Left ventricle myocardium inferior (tissue), 1 donor: ENCODE data around the gene CACNA1C. TPM values are rescaled to one million over a fixed set of nuclear protein-coding genes. Genes with fewer than 3 reads are reported as not detected.

Experiments used
- DNase-seq: peaks from one replicate; pipeline ENCODE4 v3.0.0-alpha.2; 2020
- H3K27ac ChIP-seq: fragments of 200-600 bp; replicated peaks from 2 replicates; pipeline ENCODE4 v1.8.0; 2021
- H3K27me3 ChIP-seq: fragments of 200-600 bp; 2 replicates; pipeline ENCODE4 v1.8.0; 2021; ENCODE audit warnings: low read depth
- H3K36me3 ChIP-seq: fragments of 200-600 bp; 2 replicates; pipeline ENCODE4 v1.8.0; 2021
- H3K4me1 ChIP-seq: fragments of 200-600 bp; 2 replicates; pipeline ENCODE4 v1.8.0; 2021
- H3K4me3 ChIP-seq: fragments of 200-600 bp; 2 replicates; pipeline ENCODE4 v1.8.0; 2021; ENCODE audit warnings: mild to moderate bottlenecking, moderate library complexity
- H3K9me3 ChIP-seq: fragments of 200-600 bp; replicated peaks from 2 replicates; pipeline ENCODE4 v1.8.0; 2021
- CTCF ChIP-seq: fragments of 200-600 bp; IDR thresholded peaks from 2 replicates; pipeline ENCODE4 v1.8.0; 2021; ENCODE audit warnings: antibody characterized with exemption, mild to moderate bottlenecking, borderline replicate concordance
- intact Hi-C: fragments of 100-400 bp; cut with micrococcal nuclease; formaldehyde crosslinking; loops from one replicate; pipeline ENCODE4 v1.11.0; 2022
- total RNA-seq: library from RNA; stranded (reverse); fragmentation: NEBNext Ultra II Directional; extraction: Animal tissue kit (Norgen Biotek cat#: 25700); gene quantifications from one replicate; pipeline ENCODE4 v1.2.1, GENCODE V29; 2021
- donor health status: DM: no; HTN: yes; CAD: no; lungs with severe emphysema.

Gene CACNA1C
- total RNA-seq, 1 donor from 2014 or later, result 137 TPM

GRCh38 chr12:2403221-2403976 is 350.6 kb downstream of the CACNA1C start:
- H3K4me3 ChIP-seq, result no peak overlapping the region
- peaks cover 8% of the 10 kb centered on the region for H3K36me3 ChIP-seq
- no peak for DNase-seq
- peaks cover 84% of the 10 kb centered on the region for H3K4me1 ChIP-seq
- no peak overlapping the region for H3K27ac ChIP-seq
- no peaks in the 10 kb centered on the region for H3K27me3 ChIP-seq
- intact Hi-C loops, result no loop called here
- no peak for TF ChIP-seq CTCF
- no peaks in the 10 kb centered on the region for H3K9me3 ChIP-seq

DNA sequence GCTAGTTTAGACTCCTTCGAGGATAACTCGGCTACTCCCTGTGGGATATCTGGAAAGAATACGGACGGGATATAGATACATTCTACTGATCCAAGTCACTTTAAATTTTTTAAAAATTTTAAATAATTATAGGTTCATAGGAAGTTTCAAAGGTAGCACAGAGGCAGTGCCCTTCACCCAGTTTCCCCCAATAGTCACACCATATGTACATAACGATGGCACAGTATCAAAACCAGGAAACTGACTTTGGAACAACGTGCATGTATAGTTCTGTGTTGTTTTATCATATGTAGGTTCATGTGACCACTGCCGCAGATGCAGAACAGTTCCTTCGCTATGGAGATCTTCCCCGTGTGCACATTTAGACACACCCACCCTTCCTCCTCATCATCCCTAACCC is 352.3 kb downstream of the CACNA1C start:
- peaks cover 84% of the 10 kb centered on the region for H3K4me1 ChIP-seq
- no peak for DNase-seq
- no peak overlapping the region for H3K27ac ChIP-seq
- no peaks in the 10 kb centered on the region for H3K27me3 ChIP-seq
- peaks cover 4% of the 10 kb centered on the region for H3K36me3 ChIP-seq
- intact Hi-C loops, result no loop called here
- H3K9me3 ChIP-seq, result no peaks in the 10 kb centered on the region
- TF ChIP-seq CTCF, result no peak
- no peak overlapping the region for H3K4me3 ChIP-seq

- Histone ChIP-seq H3K4me3 (no peak overlapping the region), H3K4me1 (peaks cover 86% of the 10 kb centered on the region), H3K27ac (no peak overlapping the region), H3K36me3 (peaks cover 4% of the 10 kb centered on the region), H3K9me3 (no peaks in the 10 kb centered on the region), H3K27me3 (no peaks in the 10 kb centered on the region)
- intact Hi-C loops, result no loop called here
- TF ChIP-seq CTCF, result no peak
- no peak for DNase-seq
Measured at GRCh38 chr12:2406903-2407302, 354.1 kb downstream of the CACNA1C start.

- Histone ChIP-seq H3K27ac (no peak overlapping the region), H3K27me3 (no peaks in the 10 kb centered on the region), H3K36me3 (peaks cover 4% of the 10 kb centered on the region), H3K9me3 (no peaks in the 10 kb centered on the region), H3K4me1 (peaks cover 86% of the 10 kb centered on the region), H3K4me3 (no peak overlapping the region)
- no peak for DNase-seq
- intact Hi-C loops, result no loop called here
- no peak for TF ChIP-seq CTCF
Measured at GRCh38 chr12:2408262-2408661, 355.5 kb downstream of the CACNA1C start.

DNA sequence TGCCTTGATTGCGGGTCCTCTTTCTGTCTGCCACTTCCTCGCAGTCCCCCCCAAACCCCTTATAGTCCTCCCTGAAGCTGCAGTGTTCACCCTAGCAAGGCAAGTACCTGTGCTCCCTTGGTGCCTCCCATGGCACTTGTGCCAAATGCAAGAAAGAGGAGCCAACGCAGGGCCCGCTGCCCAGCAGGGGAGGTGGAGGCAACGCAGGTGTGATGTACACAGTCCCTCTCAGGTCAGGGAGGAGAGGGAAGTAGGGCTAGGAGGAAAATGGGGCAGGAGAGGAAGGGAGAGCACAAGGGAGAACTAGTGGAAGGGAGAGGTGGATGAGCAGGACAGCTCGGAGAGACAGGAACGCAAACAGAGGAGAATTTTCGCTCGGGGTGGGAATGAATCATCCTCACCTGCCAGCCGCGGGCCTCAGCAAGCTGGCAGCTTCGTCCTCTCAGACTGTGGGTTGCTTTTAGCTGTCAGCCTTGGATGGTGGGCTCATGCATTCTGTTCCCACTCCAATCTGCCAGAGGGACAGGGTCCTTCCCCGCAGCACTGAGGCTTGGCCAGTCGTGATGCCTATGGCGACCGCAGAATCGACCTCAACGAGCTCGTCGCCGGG is 357.0 kb downstream of the CACNA1C start:
- Histone ChIP-seq H3K4me1 (peaks cover 91% of the 10 kb centered on the region), H3K27ac (no peak overlapping the region), H3K36me3 (no peaks in the 10 kb centered on the region), H3K27me3 (no peaks in the 10 kb centered on the region), H3K4me3 (no peak overlapping the region), H3K9me3 (no peaks in the 10 kb centered on the region)
- intact Hi-C loops, result no loop called here
- DNase-seq, result no peak
- TF ChIP-seq CTCF, result no peak
